A673 (cell line): ENCODE data around the gene KCNMA1. TPM values are rescaled to one million over a fixed set of nuclear protein-coding genes. Genes with fewer than 3 reads are reported as not detected.

Source experiments
- BruUV-seq: library from RNA; stranded (reverse); fragments of 400-500 nt; replicated peaks from 2 replicates; lab custom pipeline; 2021; lab: Mats Ljungman, UMichigan
- CTCF ChIA-PET: fragments of 300-600 bp; sonication (Branson Sonifier 250); formaldehyde crosslinking; loops from one replicate; lab custom pipeline; 2022; ENCODE audit warnings: antibody characterized with exemption; lab: Charles Lee
- POLR2A ChIA-PET: fragments of 300-600 bp; sonication (Branson Sonifier 250); formaldehyde crosslinking; loops from one replicate; lab custom pipeline; 2022; ENCODE audit warnings: antibody characterized with exemption; ENCODE audit not compliant: low non-redundant PET; lab: Charles Lee
- DNase-seq: peaks from one replicate; pipeline ENCODE4 v3.0.0-alpha.2; 2015; ENCODE audit warnings: low spot score
- H3K27ac ChIP-seq: fragments of 200-600 bp; sonication (generic); 2 replicates; pipeline ENCODE4 v1.5.1; 2016; ENCODE audit warnings: mixed run types, low read depth, mild to moderate bottlenecking, mixed read lengths, antibody characterized with exemption, low read length; ENCODE audit not compliant: poor library complexity, severe bottlenecking
- H3K27me3 ChIP-seq: fragments of 200-600 bp; sonication (generic); replicated peaks from 2 replicates; pipeline ENCODE4 v1.6.1; 2017; ENCODE audit warnings: mixed run types, low read depth, mild to moderate bottlenecking, mixed read lengths, antibody characterized with exemption, low read length; ENCODE audit not compliant: insufficient read depth, poor library complexity
- H3K36me3 ChIP-seq: fragments of 200-600 bp; sonication (generic); 2 replicates; pipeline ENCODE4 v1.6.1; 2016; ENCODE audit warnings: mixed run types, mild to moderate bottlenecking, mixed read lengths, antibody characterized with exemption, low read length; ENCODE audit not compliant: insufficient read depth, poor library complexity, severe bottlenecking
- H3K4me1 ChIP-seq: fragments of 200-600 bp; sonication (generic); 2 replicates; pipeline ENCODE4 v1.6.1; 2017; ENCODE audit warnings: mixed run types, mild to moderate bottlenecking, mixed read lengths, antibody characterized with exemption, low read length; ENCODE audit not compliant: insufficient read depth, poor library complexity, severe bottlenecking
- H3K4me3 ChIP-seq: fragments of 200-600 bp; sonication (generic); 2 replicates; pipeline ENCODE4 v1.5.1; 2016; ENCODE audit warnings: low read depth, mixed run types, mild to moderate bottlenecking, mixed read lengths, low read length; ENCODE audit not compliant: poor library complexity, severe bottlenecking
- H3K9me3 ChIP-seq: fragments of 200-600 bp; sonication (generic); 2 replicates; pipeline ENCODE4 v1.6.1; 2016; ENCODE audit warnings: mixed run types, low read depth, mild to moderate bottlenecking, mixed read lengths, antibody characterized with exemption, low read length; ENCODE audit not compliant: poor library complexity, severe bottlenecking
- EZH2 ChIP-seq: fragments of 200-600 bp; sonication (generic); IDR thresholded peaks from 2 replicates; pipeline ENCODE4 v1.6.1; 2017; ENCODE audit warnings: borderline replicate concordance, low read depth, mild to moderate bottlenecking, mixed read lengths, antibody characterized with exemption, low read length; ENCODE audit not compliant: poor library complexity, severe bottlenecking
- intact Hi-C: fragments of 100-400 bp; cut with micrococcal nuclease; formaldehyde crosslinking; loops from one replicate; pipeline ENCODE4 v1.10.0; 2022; ENCODE audit not compliant: unreplicated experiment
- total RNA-seq: library from RNA; stranded (reverse); gene quantifications from 2 replicates; pipeline ENCODE4 v1.2.3, GENCODE V29; 2021
- TF ChIP-seq, protein P1 (sequence below): fragments of 300-800, 200-600 bp; sonication (generic); conservative IDR thresholded peaks from 2 replicates; pipeline ENCODE4 v1.5.1; 2017; ENCODE audit warnings: low read depth, mild to moderate bottlenecking, antibody characterized with exemption, low read length, moderate library complexity, mixed read lengths

The KCNMA1 gene
- total RNA-seq, 1 experiment from 2014 or later: 0.84 TPM

DNA sequence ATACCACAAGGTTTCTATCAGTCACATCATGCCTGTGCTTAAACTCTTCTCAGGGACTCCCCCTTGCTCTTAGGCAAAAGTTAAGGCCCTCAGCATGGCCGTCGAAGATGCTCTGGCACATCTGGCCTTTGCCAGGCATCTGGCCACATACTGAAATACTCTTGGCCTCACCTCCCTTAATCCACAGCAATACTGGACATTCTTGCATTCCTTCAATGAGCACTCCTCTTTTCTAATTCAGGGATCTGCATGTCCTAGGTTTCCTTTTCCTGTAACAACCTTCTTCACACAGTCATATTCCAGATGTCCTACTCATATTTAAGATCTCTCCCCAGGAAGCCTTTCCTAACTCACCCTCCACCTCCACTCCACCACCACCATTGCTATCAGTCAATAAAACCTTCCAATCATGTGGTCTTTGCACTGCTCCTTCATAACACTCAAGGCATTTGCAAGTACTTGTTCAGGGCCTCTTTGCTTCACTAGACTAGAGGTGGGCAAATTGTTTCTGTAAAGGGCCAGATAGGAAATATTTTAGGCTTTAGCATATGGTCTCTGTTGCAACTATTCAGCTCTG, 216.6 kb downstream of the KCNMA1 start:
- peaks cover 4% of the 10 kb centered on the region for H3K27me3 ChIP-seq
- no peaks in the 10 kb centered on the region for H3K9me3 ChIP-seq
- ChIA-PET CTCF (no interaction called here), POLR2A (no interaction called here)
- no TSS peak for BruUV-seq
- no peak overlapping the region for H3K4me3 ChIP-seq
- H3K27ac ChIP-seq: no peak overlapping the region
- no peaks in the 10 kb centered on the region for H3K36me3 ChIP-seq
- intact Hi-C loops: no loop called here
- H3K4me1 ChIP-seq: no peaks in the 10 kb centered on the region
- no peak for DNase-seq
- TF ChIP-seq, protein P1, sequence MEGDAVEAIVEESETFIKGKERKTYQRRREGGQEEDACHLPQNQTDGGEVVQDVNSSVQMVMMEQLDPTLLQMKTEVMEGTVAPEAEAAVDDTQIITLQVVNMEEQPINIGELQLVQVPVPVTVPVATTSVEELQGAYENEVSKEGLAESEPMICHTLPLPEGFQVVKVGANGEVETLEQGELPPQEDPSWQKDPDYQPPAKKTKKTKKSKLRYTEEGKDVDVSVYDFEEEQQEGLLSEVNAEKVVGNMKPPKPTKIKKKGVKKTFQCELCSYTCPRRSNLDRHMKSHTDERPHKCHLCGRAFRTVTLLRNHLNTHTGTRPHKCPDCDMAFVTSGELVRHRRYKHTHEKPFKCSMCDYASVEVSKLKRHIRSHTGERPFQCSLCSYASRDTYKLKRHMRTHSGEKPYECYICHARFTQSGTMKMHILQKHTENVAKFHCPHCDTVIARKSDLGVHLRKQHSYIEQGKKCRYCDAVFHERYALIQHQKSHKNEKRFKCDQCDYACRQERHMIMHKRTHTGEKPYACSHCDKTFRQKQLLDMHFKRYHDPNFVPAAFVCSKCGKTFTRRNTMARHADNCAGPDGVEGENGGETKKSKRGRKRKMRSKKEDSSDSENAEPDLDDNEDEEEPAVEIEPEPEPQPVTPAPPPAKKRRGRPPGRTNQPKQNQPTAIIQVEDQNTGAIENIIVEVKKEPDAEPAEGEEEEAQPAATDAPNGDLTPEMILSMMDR: no peak
- no peak for TF ChIP-seq EZH2

DNA sequence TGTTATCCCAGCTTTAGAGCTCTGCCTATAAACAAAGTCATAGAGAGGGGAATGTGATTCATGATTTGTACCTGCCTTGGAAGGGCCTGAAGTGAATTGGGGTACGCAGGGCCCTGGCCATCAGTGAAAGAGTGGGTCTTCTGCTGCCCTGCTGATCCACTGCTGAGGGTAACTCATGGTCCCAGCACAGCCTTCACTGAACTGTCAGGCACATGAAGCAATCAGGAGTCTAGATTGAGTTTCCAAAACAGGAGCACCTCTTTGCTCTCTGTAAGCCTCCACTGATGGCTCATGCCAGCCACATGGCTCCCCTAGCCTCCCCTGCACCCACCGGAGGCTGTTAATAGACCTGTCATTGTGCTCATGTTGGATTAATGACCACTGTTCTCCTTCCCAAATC, 217.6 kb downstream of the KCNMA1 start:
- Histone ChIP-seq H3K27me3 (peaks cover 4% of the 10 kb centered on the region), H3K27ac (no peak overlapping the region), H3K4me1 (no peaks in the 10 kb centered on the region), H3K4me3 (no peak overlapping the region), H3K9me3 (no peaks in the 10 kb centered on the region), H3K36me3 (no peaks in the 10 kb centered on the region)
- DNase-seq: no peak
- BruUV-seq: no TSS peak
- TF ChIP-seq EZH2: no peak
- TF ChIP-seq, protein P1: no peak
- ChIA-PET POLR2A (no interaction called here), CTCF (no interaction called here)
- intact Hi-C loops: no loop called here

DNA sequence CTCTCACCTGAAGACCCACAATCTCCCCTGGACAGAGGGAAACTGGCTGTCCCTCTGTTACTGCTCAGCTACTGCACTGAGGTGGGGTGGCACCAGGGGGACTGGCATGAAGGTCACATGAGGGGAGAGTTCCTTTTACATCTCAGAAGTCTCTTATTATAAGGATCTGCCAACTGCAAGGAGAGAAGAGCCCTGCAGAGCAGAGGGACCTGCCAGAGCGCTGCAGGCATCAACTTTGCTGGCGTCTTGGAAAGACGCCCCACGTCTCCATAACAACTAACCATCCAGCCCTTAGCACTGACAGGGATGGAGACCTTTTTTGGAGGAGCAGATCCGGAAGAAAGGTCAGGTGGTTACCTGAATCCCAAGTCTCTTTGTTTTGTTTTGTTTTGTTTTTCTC, 218.6 kb downstream of the KCNMA1 start:
- no peak overlapping the region for H3K4me3 ChIP-seq
- ChIA-PET CTCF (no interaction called here), POLR2A (no interaction called here)
- H3K36me3 ChIP-seq: no peaks in the 10 kb centered on the region
- no peaks in the 10 kb centered on the region for H3K9me3 ChIP-seq
- H3K4me1 ChIP-seq: no peaks in the 10 kb centered on the region
- no TSS peak for BruUV-seq
- H3K27me3 ChIP-seq: peaks cover 4% of the 10 kb centered on the region
- TF ChIP-seq, protein P1: no peak
- TF ChIP-seq EZH2: no peak
- intact Hi-C loops: no loop called here
- H3K27ac ChIP-seq: no peak overlapping the region
- no peak for DNase-seq
